Skeletal muscle cell (primary cell): ENCODE measurements around the gene BACH2.
"Not testable (repeated sequence)": the region's sequence is repeated elsewhere in the genome, so short reads cannot be mapped to it uniquely, and the experiment has no call there.

Source experiments
- DNase-seq: peaks from one replicate; pipeline ENCODE4 v3.0.0-alpha.2; 2010; ENCODE audit warnings: low read depth
- H3K4me3 ChIP-seq: 2 replicates; pipeline ENCODE4 v1.5.1; 2011; ENCODE audit warnings: low read depth, mild to moderate bottlenecking, control low read depth, low read length, moderate library complexity

The BACH2 gene

GRCh38 chr6:90062667-90063066 is 234.0 kb downstream of the BACH2 start:
- DNase-seq, result no peak

GRCh38 chr6:90062051-90062450 is 234.6 kb downstream of the BACH2 start:
- no peak for DNase-seq
- no peak overlapping the region for H3K4me3 ChIP-seq

More at GRCh38 chr6:90062667-90063066, 234.0 kb downstream of the BACH2 start:
- H3K4me3 ChIP-seq, result no peak overlapping the region

- H3K4me3 ChIP-seq, DNase-seq: not testable (repeated sequence)
These were observed 237.5 kb downstream of the BACH2 start for GRCh38 chr6:90059178-90059577.

- H3K4me3 ChIP-seq, DNase-seq: not testable (repeated sequence)
These were observed 240.7 kb downstream of the BACH2 start for GRCh38 chr6:90055924-90056323.

DNA sequence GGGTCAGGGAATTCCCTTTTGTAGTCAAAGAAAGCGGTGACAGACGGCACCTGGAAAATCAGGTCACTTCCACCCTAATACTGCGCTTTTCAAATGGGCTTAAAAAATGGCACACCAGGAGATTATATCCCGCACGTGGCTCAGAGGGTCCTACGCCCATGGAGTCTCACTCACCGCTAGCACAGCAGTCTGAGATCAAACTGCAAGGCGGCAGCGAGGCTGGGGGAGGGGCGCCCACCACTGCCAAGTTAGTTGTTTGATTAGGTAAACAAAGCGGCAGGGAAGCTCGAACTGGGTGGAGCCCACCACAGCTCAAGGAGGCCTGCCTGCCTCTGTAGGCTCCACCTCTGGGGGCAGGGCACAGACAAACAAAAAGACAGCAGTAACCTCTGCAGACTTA is 242.4 kb downstream of the BACH2 start:
- not testable (repeated sequence) for H3K4me3 ChIP-seq

DNA sequence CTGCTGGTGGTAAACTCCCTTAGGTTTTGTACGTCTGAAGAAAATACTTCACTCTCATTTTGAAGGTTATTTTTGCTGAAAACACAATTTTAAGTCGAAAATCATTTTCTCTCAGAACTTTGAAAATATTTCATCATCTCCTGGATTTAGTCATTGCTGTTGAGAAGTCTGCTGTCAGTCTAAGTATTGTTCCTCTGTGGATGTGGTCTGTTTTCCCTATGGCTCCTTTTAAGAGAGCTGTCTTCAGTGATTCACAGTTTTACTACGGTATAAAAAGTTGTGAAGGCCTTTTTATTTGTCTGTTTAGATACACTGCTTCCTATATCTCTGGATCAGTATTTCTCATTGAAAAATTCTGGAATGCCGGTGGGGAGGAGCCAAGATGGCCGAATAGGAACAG is 243.0 kb downstream of the BACH2 start:
- DNase-seq, result no peak
- no peak overlapping the region for H3K4me3 ChIP-seq

More for the DNA sequence above, 242.4 kb downstream of the BACH2 start:
- not testable (repeated sequence) for DNase-seq

GRCh38 chr6:90049295-90049694 is 247.3 kb downstream of the BACH2 start:
- no peak overlapping the region for H3K4me3 ChIP-seq
- DNase-seq, result no peak

DNA sequence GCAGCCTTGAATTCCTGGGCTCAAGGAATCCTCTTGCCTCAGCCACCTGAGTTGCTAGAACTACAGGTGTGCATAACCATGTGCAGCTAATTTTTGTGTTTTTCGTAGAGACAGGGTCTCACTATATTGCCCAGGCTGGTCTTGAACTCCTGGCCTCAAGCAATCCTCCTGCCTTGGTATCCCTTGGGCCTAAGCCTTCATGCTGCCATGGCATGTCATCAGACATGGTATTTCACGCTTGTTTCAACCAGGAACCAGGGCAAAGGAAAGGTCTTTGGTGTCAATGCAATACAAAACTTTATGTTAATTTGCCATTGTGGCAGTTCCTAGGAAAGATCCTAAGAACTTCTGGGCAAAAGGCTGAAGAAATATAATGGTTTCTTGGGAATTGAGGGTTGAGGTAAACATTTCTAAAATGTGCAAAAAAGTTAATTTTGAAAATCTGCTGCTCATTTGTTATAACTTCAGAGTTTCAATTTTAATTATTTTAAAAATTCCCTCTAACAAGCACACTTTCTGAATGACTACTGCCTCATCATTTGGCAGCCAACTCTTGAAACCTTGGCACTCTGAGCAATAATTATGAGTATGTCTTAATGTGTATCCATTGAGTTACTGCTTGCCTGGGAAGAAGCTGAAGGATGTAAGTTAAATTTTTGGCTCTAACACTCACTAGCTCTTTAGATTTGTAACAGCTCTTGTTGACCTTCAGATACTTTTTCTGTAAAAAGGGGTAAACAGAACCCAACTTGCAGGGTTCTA is 248.3 kb downstream of the BACH2 start:
- DNase-seq, result no peak
- H3K4me3 ChIP-seq, result no peak overlapping the region

DNA sequence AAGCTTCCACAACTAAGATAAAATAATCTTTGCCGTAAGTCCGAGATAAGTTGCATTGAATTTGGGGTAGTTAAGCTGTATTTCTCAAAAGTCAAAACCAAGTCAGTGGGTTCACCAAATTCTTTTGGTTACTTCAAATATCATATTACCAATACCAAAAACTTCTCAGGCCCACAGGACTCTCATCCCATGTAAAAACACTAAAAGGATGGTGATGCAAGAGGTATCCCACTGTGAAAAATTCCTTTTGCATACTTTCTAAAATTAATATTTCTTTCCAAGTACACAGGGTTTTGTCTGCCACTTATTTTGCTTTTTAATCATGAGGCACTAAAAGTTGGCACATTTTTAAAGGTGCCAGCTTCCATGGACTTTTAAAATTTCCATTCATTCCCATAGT is 251.1 kb downstream of the BACH2 start:
- no peak overlapping the region for H3K4me3 ChIP-seq
- DNase-seq, result no peak

DNA sequence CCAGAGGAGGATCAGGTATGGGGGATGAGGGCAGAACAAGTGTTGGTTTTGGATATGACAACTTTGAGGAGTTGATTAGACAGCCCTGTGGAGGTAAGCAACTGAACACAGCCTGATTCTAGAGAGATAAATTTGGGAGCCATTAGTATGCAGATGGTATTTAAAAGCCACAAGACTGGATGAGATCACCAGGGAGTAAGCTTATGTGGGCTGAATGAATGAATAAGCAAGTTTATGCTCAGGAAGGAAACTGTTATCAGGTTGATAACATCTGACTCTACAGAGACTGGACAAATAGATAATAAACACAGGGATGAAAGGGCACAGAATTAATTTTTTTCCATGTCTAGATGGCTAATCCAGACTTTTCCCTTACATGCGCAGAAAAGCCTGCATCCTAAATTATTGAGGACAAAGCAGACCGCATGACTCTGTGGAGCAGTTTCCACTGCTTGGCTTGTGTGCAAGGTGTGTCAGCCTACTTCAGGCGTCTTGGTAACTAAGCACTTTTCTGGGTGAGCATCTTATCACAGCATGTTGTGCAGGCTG is 251.7 kb downstream of the BACH2 start:
- no peak for DNase-seq
- no peak overlapping the region for H3K4me3 ChIP-seq

- no peak for DNase-seq
- no peak overlapping the region for H3K4me3 ChIP-seq
These were observed 252.3 kb downstream of the BACH2 start for GRCh38 chr6:90044182-90044832.

DNA sequence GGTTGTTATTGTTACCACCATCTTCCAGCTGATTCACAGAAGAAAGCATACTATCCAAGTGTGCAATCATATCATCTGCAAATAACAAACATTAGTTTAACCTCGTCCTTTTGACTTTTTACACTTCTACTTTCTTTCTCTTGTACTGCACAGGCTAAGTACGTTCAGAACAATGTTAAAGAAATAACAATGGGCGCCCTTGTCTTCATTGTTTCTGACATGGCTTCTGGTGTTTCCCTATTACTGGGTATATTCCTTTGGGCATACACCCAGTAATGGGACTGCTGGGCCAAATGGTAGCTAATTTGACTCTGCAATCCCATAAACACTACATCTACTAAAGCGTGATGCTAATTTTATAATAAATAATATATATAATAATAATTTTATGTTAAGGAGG is 255.7 kb downstream of the BACH2 start:
- no peak for DNase-seq
- no peak overlapping the region for H3K4me3 ChIP-seq

DNA sequence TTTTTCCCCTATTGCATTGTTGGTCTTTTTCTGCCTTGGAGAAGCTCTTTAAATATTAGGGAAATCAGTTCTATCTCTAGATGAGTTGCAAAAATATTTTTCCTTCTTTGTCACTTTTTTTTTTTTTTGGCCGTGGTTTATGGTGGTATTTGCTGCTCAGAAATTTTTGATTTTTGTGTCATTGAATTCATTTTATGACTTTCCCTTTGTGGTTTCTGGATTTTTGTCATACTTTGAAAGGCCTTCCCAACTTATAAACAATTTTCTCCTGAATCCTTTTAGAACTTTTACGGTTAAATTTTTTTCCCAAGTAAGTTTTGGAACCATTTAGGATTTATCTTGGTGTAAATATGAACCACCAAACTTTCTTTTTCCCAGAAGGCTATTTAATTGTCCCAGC is 256.7 kb downstream of the BACH2 start:
- H3K4me3 ChIP-seq, result no peak overlapping the region
- no peak for DNase-seq

DNA sequence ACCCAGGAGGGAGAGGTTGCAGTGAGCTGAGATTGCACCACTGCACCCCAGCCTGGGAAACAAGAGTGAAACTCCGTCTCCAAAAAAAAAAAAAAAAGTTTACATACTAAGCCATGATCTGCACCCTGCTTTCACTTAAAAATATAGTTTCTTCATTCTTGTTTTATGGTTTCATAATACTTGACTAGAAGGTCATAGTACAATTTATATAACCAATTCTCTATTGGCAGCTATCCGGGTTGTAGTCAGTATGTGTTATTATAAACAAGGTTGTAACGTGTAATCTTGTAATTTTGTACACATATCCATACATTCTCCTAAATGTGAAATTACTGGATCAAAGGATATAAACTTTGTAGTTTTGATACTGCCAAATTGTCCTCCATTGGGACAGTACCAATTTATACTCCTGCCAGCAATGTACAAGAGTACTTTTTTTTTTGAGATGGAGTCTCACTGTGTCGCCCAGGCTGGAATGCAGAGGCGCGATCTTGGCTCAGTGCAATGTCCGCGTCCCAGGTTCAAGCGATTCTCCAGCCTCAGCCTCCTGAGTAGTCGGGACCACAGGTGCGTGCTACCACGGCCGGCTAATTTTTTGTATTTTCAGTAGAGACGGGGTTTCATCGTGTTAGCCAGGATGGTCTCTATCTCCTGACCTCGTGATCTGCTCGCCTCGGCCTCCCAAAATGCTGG is 257.5 kb downstream of the BACH2 start:
- no peak for DNase-seq
- H3K4me3 ChIP-seq, result no peak overlapping the region

DNA sequence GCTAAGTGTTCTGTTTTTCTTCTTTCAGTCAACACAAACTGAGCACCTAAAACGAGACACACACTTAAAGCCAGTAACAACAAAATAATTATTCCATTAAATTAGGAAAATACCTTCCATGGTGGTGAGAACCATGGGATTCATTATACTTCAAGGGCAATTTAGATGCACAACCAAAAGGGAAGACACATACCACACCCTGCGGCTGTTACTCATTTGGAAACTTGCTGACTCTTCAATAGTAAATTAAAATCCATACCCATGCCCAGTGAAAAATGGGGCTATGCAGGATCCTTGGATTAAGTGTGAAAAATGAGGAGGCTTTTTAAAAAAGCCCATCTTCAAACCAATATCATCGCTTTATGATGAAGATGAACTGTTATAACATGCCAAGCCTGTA is 259.7 kb downstream of the BACH2 start:
- H3K4me3 ChIP-seq, result no peak overlapping the region
- no peak for DNase-seq

DNA sequence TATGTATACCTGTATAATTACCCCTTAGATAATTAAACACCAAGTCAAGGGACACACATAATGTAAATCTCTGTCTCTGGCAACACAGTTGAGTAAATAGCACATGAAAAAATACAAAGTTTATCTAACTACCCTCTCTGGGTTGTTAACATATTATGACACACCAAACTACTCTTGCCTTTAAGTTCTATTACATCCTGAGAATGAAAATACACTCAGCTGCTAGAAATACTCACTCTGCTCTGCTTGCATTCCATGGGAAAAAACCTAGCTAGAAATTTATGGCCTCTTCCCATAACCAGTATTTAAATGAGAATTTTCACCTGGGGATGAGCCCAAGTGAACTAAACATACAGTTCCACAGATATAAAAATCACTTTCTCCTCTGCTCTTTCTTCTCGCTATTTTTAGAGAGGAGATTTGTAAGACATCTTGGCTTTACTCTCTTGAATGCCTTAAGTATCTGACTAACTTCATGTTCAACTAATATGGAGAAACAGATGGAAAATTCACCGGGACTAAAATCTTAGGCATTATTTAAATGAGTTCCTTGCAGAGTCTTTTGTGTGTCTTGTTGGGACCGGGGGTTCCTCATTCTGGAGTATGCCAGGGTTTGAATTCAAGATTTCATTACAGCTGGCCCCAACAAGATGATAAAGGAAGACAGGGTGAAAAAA is 261.5 kb downstream of the BACH2 start:
- H3K4me3 ChIP-seq, result no peak overlapping the region
- no peak for DNase-seq

GRCh38 chr6:90033746-90034271 is 262.8 kb downstream of the BACH2 start:
- no peak for DNase-seq
- H3K4me3 ChIP-seq, result no peak overlapping the region

- not testable (repeated sequence) for H3K4me3 ChIP-seq, DNase-seq
These were observed 264.0 kb downstream of the BACH2 start for GRCh38 chr6:90032489-90033212.
